T-helper 2 cell treated with Interferon-gamma antibody and Interleukin-4, amounts not matched to agents 100 ng/mL and 5 ng/mL, for 36 hours (primary cell): ENCODE results near the gene ZNF490. TPM values are rescaled to one million over a fixed set of nuclear protein-coding genes. Genes with fewer than 3 reads are reported as not detected.

Source experiments
- intact Hi-C: fragments of 100-400 bp; cut with micrococcal nuclease; formaldehyde crosslinking; loops from one replicate; pipeline ENCODE4 v1.15.1; 2023
- total RNA-seq: library from RNA; stranded (reverse); gene quantifications from 2 replicates; pipeline ENCODE4 v1.2.3, GENCODE V29; 2022

ZNF490 gene
- total RNA-seq, 1 donor from 2014 or later, result 13.2 TPM

DNA sequence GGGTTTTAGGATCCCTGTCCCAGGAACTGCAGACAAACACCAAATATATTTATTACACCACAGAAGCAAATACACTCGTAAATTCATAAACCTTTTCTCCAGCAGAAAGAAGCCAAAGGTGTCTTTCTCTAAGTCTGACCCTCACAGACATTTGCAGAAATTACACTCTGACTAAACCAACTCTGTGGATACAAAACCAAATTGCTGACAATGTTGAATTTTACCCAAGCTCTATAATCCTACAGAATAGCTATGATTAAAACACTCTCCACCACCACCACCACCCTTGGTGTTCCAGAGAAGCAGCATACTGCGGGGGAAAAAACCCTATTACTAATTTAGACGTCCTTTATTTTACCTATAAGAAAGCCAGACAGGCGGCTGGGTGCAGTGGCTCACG lies 64.5 kb downstream of the ZNF490 start:
- intact Hi-C loops, result no loop called here

- intact Hi-C loops, result no loop called here
Observed at GRCh38 chr19:12545267-12545666, 65.3 kb downstream of the ZNF490 start.

DNA sequence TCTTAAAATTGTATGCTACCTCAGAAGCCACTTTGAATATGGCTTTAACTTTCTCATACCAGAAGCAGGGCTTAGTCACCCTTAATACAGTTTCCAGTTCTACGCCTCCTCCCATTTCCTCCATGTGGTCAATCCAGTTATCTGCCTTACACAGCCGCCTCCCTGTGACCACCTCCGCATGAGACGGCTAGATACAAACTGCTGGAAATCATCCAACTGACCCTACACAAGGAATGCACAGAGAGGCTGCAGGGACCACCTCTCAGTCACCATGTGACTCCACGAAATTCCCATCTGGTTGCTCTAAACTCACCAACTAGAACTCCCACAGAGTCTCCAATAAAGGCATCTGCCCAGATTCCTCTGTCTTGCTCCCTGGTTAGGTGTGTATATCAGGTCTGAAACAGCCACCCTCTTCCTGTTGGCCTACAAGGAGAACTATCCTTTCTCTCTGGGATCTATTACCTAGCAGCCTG lies 66.2 kb downstream of the ZNF490 start:
- intact Hi-C loops, result no loop called here

DNA sequence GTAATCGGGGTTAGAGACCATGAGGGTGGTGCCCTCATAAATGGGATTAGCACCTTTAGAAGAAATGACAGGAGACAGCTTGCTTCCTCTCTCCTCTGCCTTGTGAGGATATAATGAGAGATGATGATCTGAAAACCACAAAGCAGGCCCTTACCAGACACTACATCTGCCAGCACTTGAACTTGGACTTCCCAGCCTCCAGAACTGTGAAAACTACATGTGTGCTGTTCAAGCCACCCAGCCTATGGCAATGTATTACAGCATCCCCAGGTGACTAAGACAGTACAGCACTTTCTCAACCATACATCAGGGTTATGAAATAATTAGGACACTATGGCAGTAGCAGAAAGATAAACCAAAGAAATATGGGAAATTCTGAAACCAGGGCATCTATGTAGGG lies 66.8 kb downstream of the ZNF490 start:
- intact Hi-C loops, result no loop called here

Other genes with a start within 250 kb of the ZNF490 start
- gene ZNF442, start 245.1 kb downstream of the ZNF490 start, total RNA-seq, result 0.25 and 0.27 TPM in 2 replicates
- 3.7 and 4.3 TPM in 2 replicates for gene ZNF799, start 209.5 kb downstream of the ZNF490 start, total RNA-seq
- 4.9 and 5.0 TPM in 2 replicates for gene ZNF443, start 169.8 kb downstream of the ZNF490 start, total RNA-seq
- 1.2 and 1.9 TPM in 2 replicates for gene ZNF709, start 126.0 kb downstream of the ZNF490 start, total RNA-seq
- 10.1 and 12.1 TPM in 2 replicates for gene ZNF564, start 59.3 kb downstream of the ZNF490 start, total RNA-seq
- 30.6 and 34.4 TPM in 2 replicates for gene ZNF791, start 107 bp upstream of the ZNF490 start, total RNA-seq
- 120 and 134 TPM in 2 replicates for gene MAN2B1, start 55.9 kb upstream of the ZNF490 start, total RNA-seq
- gene WDR83, start 56.0 kb upstream of the ZNF490 start, total RNA-seq, result 18.4 and 18.6 TPM in 2 replicates
- gene DHPS, start 71.1 kb upstream of the ZNF490 start, total RNA-seq, result 94.8 and 101 TPM in 2 replicates
- gene GNG14, start 77.2 kb upstream of the ZNF490 start, total RNA-seq, result not detected in 2 replicates
- gene FBXW9, start 85.8 kb upstream of the ZNF490 start, total RNA-seq, result 6.2 and 6.8 TPM in 2 replicates
- 82.2 and 84.3 TPM in 2 replicates for gene TNPO2, start 113.1 kb upstream of the ZNF490 start, total RNA-seq
- 176 and 181 TPM in 2 replicates for gene TRIR, start 123.9 kb upstream of the ZNF490 start, total RNA-seq
- 61.5 and 68.5 TPM in 2 replicates for gene GET3, start 126.7 kb upstream of the ZNF490 start, total RNA-seq
- gene BEST2, start 141.0 kb upstream of the ZNF490 start, total RNA-seq, result not detected in 2 replicates
- gene HOOK2, start 164.7 kb upstream of the ZNF490 start, total RNA-seq, result 12.0 and 14.6 TPM in 2 replicates
- 101 and 105 TPM in 2 replicates for gene JUNB, start 180.7 kb upstream of the ZNF490 start, total RNA-seq
- gene PRDX2, start 191.0 kb upstream of the ZNF490 start, total RNA-seq, result 278 and 282 TPM in 2 replicates
- 26.6 and 29.4 TPM in 2 replicates for gene THSD8, start 191.3 kb upstream of the ZNF490 start, total RNA-seq
- gene RNASEH2A, start 195.8 kb upstream of the ZNF490 start, total RNA-seq, result 33.9 and 35.1 TPM in 2 replicates
- gene RTBDN, start 223.8 kb upstream of the ZNF490 start, total RNA-seq, result not detected in 2 replicates
- gene MAST1, start 227.7 kb upstream of the ZNF490 start, total RNA-seq, result 0.73 and 1.0 TPM in 2 replicates